ENCODE results near the gene SMDT1. TPM values are rescaled to one million over a fixed set of nuclear protein-coding genes. Genes with fewer than 3 reads are reported as not detected.

Gene SMDT1
- total RNA-seq = 10 to 100 TPM; 82.1 to 84.9 TPM

DNA sequence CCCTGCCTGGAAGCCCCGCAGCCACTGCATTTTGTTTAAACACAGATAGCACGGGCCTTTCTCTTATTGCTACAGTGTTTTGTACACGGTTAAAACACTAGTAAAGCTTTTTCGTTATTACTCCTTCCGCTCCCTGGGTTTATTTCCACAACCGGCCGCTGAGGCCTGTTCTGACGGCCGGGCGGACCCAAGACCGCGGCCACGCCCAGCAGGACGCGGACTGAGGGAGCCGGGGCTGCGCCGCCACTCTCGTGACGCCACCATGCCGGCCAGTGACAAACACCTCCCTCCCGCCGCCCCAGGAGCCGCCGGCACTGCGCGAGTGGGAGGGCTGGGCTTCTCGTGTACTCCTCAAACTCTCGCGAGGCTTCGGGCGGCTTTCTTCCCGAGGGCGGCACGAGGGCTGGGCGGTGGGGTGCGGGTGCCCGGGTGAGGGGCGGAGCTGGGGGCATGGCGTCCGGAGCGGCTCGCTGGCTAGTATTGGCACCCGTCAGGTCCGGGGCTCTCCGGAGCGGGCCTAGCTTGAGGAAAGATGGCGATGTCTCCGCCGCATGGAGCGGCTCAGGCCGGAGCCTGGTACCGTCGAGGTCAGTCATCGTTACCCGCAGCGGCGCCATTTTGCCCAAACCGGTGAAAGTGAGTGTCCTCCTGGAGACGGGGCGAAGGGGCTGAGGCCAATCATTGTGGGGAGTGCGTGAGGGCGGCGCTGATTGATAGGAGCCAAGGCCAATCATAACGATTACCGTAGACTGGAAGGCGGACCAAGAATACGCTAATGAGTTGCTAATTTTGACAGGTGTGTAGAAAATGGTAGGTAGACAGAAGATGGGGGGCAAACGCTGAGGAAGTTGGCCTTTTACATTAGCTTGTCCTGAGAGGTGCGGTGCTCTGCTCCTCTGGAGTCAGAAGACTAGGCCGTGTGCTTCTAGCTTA, at the start of gene SMDT1:
TSS of gene SMDT1 (plus strand) at position 382 of the 933 bp plus-strand sequence. CDS start at position 451, 69 bp downstream.
- Mint-ChIP-seq H3K9me3 (no peaks in the 10 kb centered on the region), H3K4me3 (peak within 1 kb of the TSS; percentile 97), H3K27ac (peak within 1 kb of the TSS; percentile 97), H3K4me1 (peaks cover 19% of the 10 kb centered on the region), H3K27me3 (no peaks in the 10 kb centered on the region), H3K36me3 (peaks cover 32% of the 10 kb centered on the region)
- POLR2A ChIA-PET = interaction anchor here (0.9 to 5.2 kb wide), 10 partner anchors 9 to 535 kb away, joined by 3 to 96 read pairs (median 4); partner anchors contain the start of genes CENPM, NAGA, NDUFA6 and POLDIP3
- DNase-seq = peak; percentile 97
- peak; percentile 93 for ATAC-seq (ENCODE audit: low read depth)

GRCh38 chr22:42033263-42034181, 46.0 kb upstream of the SMDT1 start:
- Mint-ChIP-seq H3K36me3 (peaks cover 11% of the 10 kb centered on the region), H3K27me3 (peaks cover 2% of the 10 kb centered on the region), H3K27ac (no peak overlapping the region), H3K9me3 (peaks cover 14% of the 10 kb centered on the region), H3K4me3 (no peak overlapping the region), H3K4me1 (peaks cover 11% of the 10 kb centered on the region)
- POLR2A ChIA-PET = no interaction called here
- DNase-seq (no peak), ATAC-seq (ENCODE audit: low read depth) (no peak)

GRCh38 chr22:42035256-42035655, 44.2 kb upstream of the SMDT1 start:
- Mint-ChIP-seq H3K4me1 (peaks cover 11% of the 10 kb centered on the region), H3K4me3 (no peak overlapping the region), H3K27me3 (peaks cover 2% of the 10 kb centered on the region), H3K9me3 (peaks cover 14% of the 10 kb centered on the region), H3K27ac (no peak overlapping the region), H3K36me3 (peaks cover 11% of the 10 kb centered on the region)
- DNase-seq (no peak), ATAC-seq (ENCODE audit: low read depth) (no peak)
- POLR2A ChIA-PET = no interaction called here

- no peak for DNase-seq
- POLR2A ChIA-PET = no interaction called here
- Mint-ChIP-seq H3K4me3 (no peak overlapping the region), H3K36me3 (peaks cover 13% of the 10 kb centered on the region), H3K4me1 (no peaks in the 10 kb centered on the region), H3K9me3 (peaks cover 22% of the 10 kb centered on the region), H3K27ac (no peak overlapping the region), H3K27me3 (peaks cover 2% of the 10 kb centered on the region)
- no peak for ATAC-seq (ENCODE audit: low read depth)
Measured at GRCh38 chr22:42039271-42039670, 40.2 kb upstream of the SMDT1 start.

- ATAC-seq (ENCODE audit: low read depth) (no peak), DNase-seq (no peak)
- H3K27ac Mint-ChIP-seq = no peak overlapping the region
- peaks cover 16% of the 10 kb centered on the region for H3K9me3 Mint-ChIP-seq
- POLR2A ChIA-PET = interaction anchor here (1.6 kb wide), 1 partner anchor 43 kb away, joined by 5 read pairs; the partner anchor contains the start of gene WBP2NL
- H3K4me3 Mint-ChIP-seq = no peak overlapping the region
- H3K27me3 Mint-ChIP-seq = peaks cover 7% of the 10 kb centered on the region
- H3K4me1 Mint-ChIP-seq = no peaks in the 10 kb centered on the region
- H3K36me3 Mint-ChIP-seq = peaks cover 11% of the 10 kb centered on the region
Measured at GRCh38 chr22:42041784-42042183, 37.7 kb upstream of the SMDT1 start.

- H3K27ac Mint-ChIP-seq = no peak overlapping the region
- H3K27me3 Mint-ChIP-seq = peaks cover 6% of the 10 kb centered on the region
- no peaks in the 10 kb centered on the region for H3K4me1 Mint-ChIP-seq
- H3K4me3 Mint-ChIP-seq = no peak overlapping the region
- ATAC-seq (ENCODE audit: low read depth) = no peak
- POLR2A ChIA-PET = no interaction called here
- no peaks in the 10 kb centered on the region for H3K36me3 Mint-ChIP-seq
- no peak for DNase-seq
- no peaks in the 10 kb centered on the region for H3K9me3 Mint-ChIP-seq
Measured at GRCh38 chr22:42050641-42051180, 28.8 kb upstream of the SMDT1 start.

DNA sequence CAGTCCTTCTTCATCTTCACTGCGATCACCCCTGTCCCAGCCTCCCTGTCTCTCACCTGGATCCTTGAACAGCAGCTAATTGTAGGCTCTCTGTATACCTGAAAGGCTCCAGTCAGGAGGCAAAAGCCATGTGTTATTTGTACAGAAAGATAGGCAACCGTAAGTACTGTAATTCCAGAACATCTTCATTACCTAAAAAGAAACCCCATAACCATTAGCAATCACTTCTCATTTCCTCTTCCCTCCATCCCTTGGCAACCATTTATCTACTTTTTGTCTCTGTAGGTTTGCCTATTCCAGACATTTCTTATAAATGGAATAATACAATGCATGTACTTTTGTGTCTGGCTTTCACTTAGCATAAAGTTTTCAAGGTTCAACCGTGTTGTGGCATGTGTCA, 26.7 kb upstream of the SMDT1 start:
- Mint-ChIP-seq H3K4me1 (no peaks in the 10 kb centered on the region), H3K27me3 (no peaks in the 10 kb centered on the region), H3K36me3 (peaks cover 8% of the 10 kb centered on the region), H3K4me3 (no peak overlapping the region), H3K9me3 (peaks cover 11% of the 10 kb centered on the region), H3K27ac (no peak overlapping the region)
- DNase-seq = no peak
- no peak for ATAC-seq (ENCODE audit: low read depth)
- POLR2A ChIA-PET = no interaction called here

GRCh38 chr22:42056757-42057511, 22.6 kb upstream of the SMDT1 start:
- Mint-ChIP-seq H3K4me3 (no peak overlapping the region), H3K9me3 (peaks cover 17% of the 10 kb centered on the region), H3K4me1 (no peaks in the 10 kb centered on the region), H3K27ac (no peak overlapping the region), H3K27me3 (no peaks in the 10 kb centered on the region), H3K36me3 (peaks cover 35% of the 10 kb centered on the region)
- POLR2A ChIA-PET = no interaction called here
- ATAC-seq (ENCODE audit: low read depth) = no peak
- no peak for DNase-seq

GRCh38 chr22:42060489-42060888, 19.0 kb upstream of the SMDT1 start:
- Mint-ChIP-seq H3K36me3 (peaks cover 50% of the 10 kb centered on the region), H3K4me3 (no peak overlapping the region), H3K27ac (no peak overlapping the region), H3K27me3 (no peaks in the 10 kb centered on the region), H3K4me1 (no peaks in the 10 kb centered on the region), H3K9me3 (peaks cover 17% of the 10 kb centered on the region)
- no peak for ATAC-seq (ENCODE audit: low read depth)
- POLR2A ChIA-PET = interaction anchor here (0.6 kb wide), 1 partner anchor 410 kb away, joined by 3 read pairs; no protein-coding TSS in a partner anchor
- DNase-seq = no peak

DNA sequence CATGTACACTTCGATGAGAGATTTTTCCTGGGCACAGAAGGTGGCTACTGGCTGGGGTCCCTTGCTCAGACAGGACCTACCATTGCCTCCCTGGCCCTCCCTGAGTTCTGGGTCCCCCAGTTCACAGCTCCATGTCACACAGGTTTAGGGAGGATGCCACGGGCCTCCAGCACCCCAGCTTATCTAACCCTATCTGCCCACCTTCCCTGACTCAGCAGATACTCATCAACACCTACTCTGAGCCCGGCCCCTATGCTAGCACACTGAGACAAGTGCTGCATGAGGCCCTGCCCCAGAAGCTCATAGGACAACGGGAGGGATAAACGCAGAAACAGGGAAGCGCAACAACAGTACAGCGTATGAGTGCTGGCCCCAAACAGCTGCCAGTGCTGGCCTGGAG, 18.5 kb upstream of the SMDT1 start:
- H3K27me3 Mint-ChIP-seq = no peaks in the 10 kb centered on the region
- H3K4me1 Mint-ChIP-seq = no peaks in the 10 kb centered on the region
- peaks cover 17% of the 10 kb centered on the region for H3K9me3 Mint-ChIP-seq
- ATAC-seq (ENCODE audit: low read depth) (no peak), DNase-seq (no peak)
- H3K4me3 Mint-ChIP-seq = no peak overlapping the region
- POLR2A ChIA-PET = interaction anchor here (0.6 to 0.7 kb wide), 2 partner anchors 409 to 967 kb away, joined by 3 read pairs; no protein-coding TSS in a partner anchor
- peaks cover 52% of the 10 kb centered on the region for H3K36me3 Mint-ChIP-seq
- no peak overlapping the region for H3K27ac Mint-ChIP-seq

- H3K4me3 Mint-ChIP-seq = no peak overlapping the region
- H3K9me3 Mint-ChIP-seq = peaks cover 6% of the 10 kb centered on the region
- POLR2A ChIA-PET = no interaction called here
- H3K4me1 Mint-ChIP-seq = no peaks in the 10 kb centered on the region
- DNase-seq (no peak), ATAC-seq (ENCODE audit: low read depth) (no peak)
- no peak overlapping the region for H3K27ac Mint-ChIP-seq
- no peaks in the 10 kb centered on the region for H3K27me3 Mint-ChIP-seq
- H3K36me3 Mint-ChIP-seq = peaks cover 49% of the 10 kb centered on the region
Measured at GRCh38 chr22:42062506-42063170, 16.9 kb upstream of the SMDT1 start.

DNA sequence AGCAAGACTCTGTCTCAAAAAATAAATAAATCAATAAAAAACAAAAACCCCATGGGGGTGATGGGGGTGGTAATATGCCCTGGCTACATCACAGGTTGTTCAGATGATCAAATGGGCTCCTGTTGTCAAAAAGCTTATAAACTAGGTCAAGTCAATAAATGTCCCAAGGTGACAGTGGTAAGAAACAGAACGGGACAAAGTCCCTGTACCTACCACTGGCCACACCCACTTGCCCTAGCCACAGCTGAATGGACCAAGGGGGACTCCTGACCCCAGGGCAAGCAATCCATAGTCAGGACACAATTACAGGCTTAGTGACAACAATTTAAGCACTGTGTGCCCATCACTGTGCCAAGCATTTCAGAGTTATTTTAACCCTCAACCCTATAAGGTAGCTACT, 14.9 kb upstream of the SMDT1 start:
- ATAC-seq (ENCODE audit: low read depth) (no peak), DNase-seq (no peak)
- Mint-ChIP-seq H3K36me3 (peaks cover 34% of the 10 kb centered on the region), H3K9me3 (no peaks in the 10 kb centered on the region), H3K27me3 (no peaks in the 10 kb centered on the region), H3K27ac (no peak overlapping the region), H3K4me1 (peaks cover 5% of the 10 kb centered on the region), H3K4me3 (no peak overlapping the region)
- POLR2A ChIA-PET = no interaction called here
